Measurements from ENCODE around the gene SLC25A1. TPM values are rescaled to one million over a fixed set of nuclear protein-coding genes. Genes with fewer than 3 reads are reported as not detected.

Gene SLC25A1
- total and polyA plus RNA-seq, 2 of the 4 experiments (the other 2 are of a cell fraction) = 41.0 to 56.5 TPM

GRCh38 chr22:19137384-19138216 lies 40.9 kb downstream of the SLC25A1 start:
- BruUV-seq (replicated peaks) = no TSS peak
- Histone ChIP-seq H4K8ac (ENCODE audit: low read depth in 2 of 2, low read length in 2 of 2) (no peak overlapping the region), H3K4me2 (ENCODE audit: low read depth, low read length) (no peak overlapping the region), H3K18ac (ENCODE audit: low read depth, low read length) (no peak overlapping the region), H3K36me3 (ENCODE audit: control insufficient read depth, insufficient read depth, low read length) (peaks cover 84% of the 10 kb centered on the region), H2BK15ac (ENCODE audit: low read depth, low read length) (no peak overlapping the region), H3K9me1 (ENCODE audit: insufficient read depth, low read length) (no peaks in the 10 kb centered on the region), H3K23ac (ENCODE audit: low read depth, low read length) (no peak overlapping the region), H4K5ac (ENCODE audit: low read depth, low read length) (no peak overlapping the region), H2BK20ac (ENCODE audit: low read depth, low read length) (no peak overlapping the region), H3K27ac (ENCODE audit: insufficient read depth, low read length) (no peak overlapping the region), H3K79me1 (ENCODE audit: low read depth in 1 of 2, low read length in 2 of 2) (peaks cover 0 to 11% of the 10 kb centered on the region in 2 experiments; a peak in 2 of 4 replicates), H2AK9ac (replicated peaks; ENCODE audit: low read depth, low read length, poor library complexity) (no peak overlapping the region), H2BK120ac (ENCODE audit: low read depth, low read length) (no peak overlapping the region), H3K9ac (ENCODE audit: low read depth, low read length) (no peak overlapping the region), H2AFZ (replicated peaks; ENCODE audit: low read length, poor library complexity) (no peak overlapping the region), H3K4me3 (ENCODE audit: insufficient read depth, low read depth, low read length) (no peak overlapping the region), H4K20me1 (ENCODE audit: insufficient read depth, low read length) (no peaks in the 10 kb centered on the region; the same call in 1 of the 2 replicates), H3K27me3 (ENCODE audit: control insufficient read depth, insufficient read depth, low read length) (no peaks in the 10 kb centered on the region), H2AK5ac (ENCODE audit: low read depth, low read length) (no peak overlapping the region), H3K4ac (ENCODE audit: low read depth, low read length) (no peak overlapping the region), H2BK5ac (ENCODE audit: low read depth, low read length, poor library complexity, severe bottlenecking) (no peak overlapping the region), H3K14ac (replicated peaks; ENCODE audit: low read depth, low read length) (no peak overlapping the region), H3K9me3 (ENCODE audit: control insufficient read depth, insufficient read depth, low read length) (no peaks in the 10 kb centered on the region), H3K4me1 (ENCODE audit: control insufficient read depth, insufficient read depth, low read length) (no peaks in the 10 kb centered on the region), H4K91ac (ENCODE audit: insufficient read depth, low read depth, low read length) (no peak overlapping the region), H3K56ac (ENCODE audit: extremely low read depth, insufficient read depth, low read length) (no peak overlapping the region)
- POLR2A ChIA-PET (ENCODE audit: unreplicated experiment) = no interaction called here
- CTCF ChIA-PET = no interaction called here
- DNase-seq = no peak
- intact Hi-C loops (cut with micrococcal nuclease) = no loop called here
- ATAC-seq (ENCODE audit: low read depth) = no peak
- TF ChIP-seq CTCF (conservative IDR thresholded peaks at IDR 0.05; ENCODE audit: low read depth, low read length) (no peak), BHLHE40 (IDR thresholded peaks at IDR 0.05; ENCODE audit: low read depth, low read length) (no peak), MAFK (IDR thresholded peaks at IDR 0.05; ENCODE audit: low read depth, low read length) (no peak), CHD1 (IDR thresholded peaks at IDR 0.05; ENCODE audit: low read depth, low read length) (no peak), MXI1 (IDR thresholded peaks at IDR 0.05; ENCODE audit: borderline replicate concordance, low read depth, low read length) (no peak), POLR2A (IDR thresholded peaks at IDR 0.05; ENCODE audit: low read depth, low read length) (no peak), RFX5 (IDR thresholded peaks at IDR 0.05; ENCODE audit: low read depth, low read length) (no peak)
- TF ChIP-seq, protein P1, sequence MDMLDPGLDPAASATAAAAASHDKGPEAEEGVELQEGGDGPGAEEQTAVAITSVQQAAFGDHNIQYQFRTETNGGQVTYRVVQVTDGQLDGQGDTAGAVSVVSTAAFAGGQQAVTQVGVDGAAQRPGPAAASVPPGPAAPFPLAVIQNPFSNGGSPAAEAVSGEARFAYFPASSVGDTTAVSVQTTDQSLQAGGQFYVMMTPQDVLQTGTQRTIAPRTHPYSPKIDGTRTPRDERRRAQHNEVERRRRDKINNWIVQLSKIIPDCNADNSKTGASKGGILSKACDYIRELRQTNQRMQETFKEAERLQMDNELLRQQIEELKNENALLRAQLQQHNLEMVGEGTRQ (IDR thresholded peaks at IDR 0.05; ENCODE audit: low read depth, low read length) = no peak
- 97% methylated on average over 6 of the region's 11 CpGs; no CpG with 5 or more reads in 1 of the 2 experiments for WGBS, 2 experiments (ENCODE audit: extremely low coverage in 2 of 2, insufficient read length in 1 of 2)
- in situ Hi-C loops (cut with MboI; ENCODE audit: low sequenced_read_pairs) = no loop called here
- dilution Hi-C loops (cut with HindIII; ENCODE audit: low sequenced_read_pairs, unreplicated experiment) = no loop called here
